Activated T-helper 1 cell treated with anti-CD3 and anti-CD28 coated beads, Interleukin-12 subunit alpha, Interleukin-12 subunit beta, Interleukin-2, Interleukin-4 antibody, amounts not matched to agents 30 ng/mL and 10 ng/mL and 1 ng/mL, durations not matched to agents 14 hours and 24 hours and 36 hours (primary cell): ENCODE data around the gene DDX39B. TPM values are rescaled to one million over a fixed set of nuclear protein-coding genes. Genes with fewer than 3 reads are reported as not detected.
"Not testable (repeated sequence)": the region's sequence is repeated elsewhere in the genome, so short reads cannot be mapped to it uniquely, and the experiment has no call there.

Experiments
- DNase-seq: peaks from one replicate; pipeline ENCODE4 v3.0.0; 2021; ENCODE audit warnings: low spot score
- H3K27ac Mint-ChIP-seq: one replicate; pipeline ENCODE4 v1.8.0; 2021; ENCODE audit warnings: mild to moderate bottlenecking, mixed read lengths
- H3K27me3 Mint-ChIP-seq: one replicate; pipeline ENCODE4 v1.8.0; 2022; ENCODE audit warnings: mild to moderate bottlenecking, moderate library complexity, mixed read lengths; ENCODE audit not compliant: insufficient read depth
- H3K36me3 Mint-ChIP-seq: one replicate; pipeline ENCODE4 v1.8.0; 2021; ENCODE audit warnings: low read depth, mixed read lengths
- H3K4me1 Mint-ChIP-seq: one replicate; pipeline ENCODE4 v1.8.0; 2021; ENCODE audit warnings: low read depth, mixed read lengths
- H3K4me3 Mint-ChIP-seq: one replicate; pipeline ENCODE4 v1.8.0; 2021; ENCODE audit warnings: mild to moderate bottlenecking, moderate library complexity, mixed read lengths
- H3K9me3 Mint-ChIP-seq: one replicate; pipeline ENCODE4 v1.8.0; 2021; ENCODE audit warnings: mixed read lengths
- intact Hi-C: fragments of 100-400 bp; cut with micrococcal nuclease; formaldehyde crosslinking; loops from one replicate; pipeline ENCODE4 v1.15.1; 2024
- total RNA-seq: library from RNA; stranded (reverse); gene quantifications from 2 replicates; pipeline ENCODE4 v1.2.3, GENCODE V29; 2022

DDX39B gene
- total RNA-seq, 1 donor from 2014 or later, result 628 TPM

DNA sequence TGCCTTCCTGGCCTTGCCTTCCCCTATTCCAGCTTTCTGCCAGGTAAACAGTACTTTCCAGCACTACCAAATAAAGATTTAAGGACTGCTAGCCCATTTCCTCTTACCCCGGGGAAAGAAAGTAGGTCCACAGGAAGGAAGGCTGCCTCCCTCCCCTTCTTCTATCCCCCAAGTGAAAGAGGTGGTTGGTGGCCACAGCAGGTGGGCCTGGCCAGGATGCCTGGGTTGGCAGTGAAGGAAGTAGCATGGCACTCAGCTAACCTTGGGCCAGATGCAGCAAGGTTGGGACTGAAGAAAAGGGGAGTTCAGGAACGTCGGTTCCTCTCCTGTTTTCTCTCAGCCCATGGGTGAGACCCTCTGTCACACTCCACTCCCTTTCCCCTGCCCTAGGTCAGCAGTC lies 14.5 kb upstream of the DDX39B start:
- H3K27ac Mint-ChIP-seq, result no peak overlapping the region

DNA sequence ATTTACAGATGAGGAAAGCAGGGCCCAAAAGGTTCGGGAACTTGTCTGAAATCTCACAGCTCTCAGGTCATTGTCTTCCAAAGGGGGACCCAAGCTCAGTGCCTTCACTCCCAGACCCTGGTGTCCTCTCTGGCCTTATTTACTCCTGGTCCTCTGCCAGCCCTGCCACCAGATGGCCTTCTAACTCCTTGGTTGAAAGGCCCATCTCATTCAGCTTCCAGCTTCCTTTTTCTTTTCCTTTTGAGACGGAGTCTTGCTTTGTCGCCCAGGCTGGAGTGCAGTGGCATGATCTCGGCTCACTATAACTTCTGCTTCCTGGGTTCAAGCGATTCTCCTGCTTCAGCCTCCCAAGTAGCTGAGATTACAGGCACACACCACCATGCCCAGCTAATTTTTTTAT lies 9.6 kb upstream of the DDX39B start:
- Mint-ChIP-seq H3K36me3 (peaks cover 13% of the 10 kb centered on the region), H3K4me1 (peaks cover 42% of the 10 kb centered on the region), H3K27ac (peak overlapping the region; percentile 71), H3K4me3 (peak overlapping the region; percentile 60)
- not testable (repeated sequence) for H3K27me3 Mint-ChIP-seq, H3K9me3 Mint-ChIP-seq
- peak; percentile 49 for DNase-seq
- intact Hi-C loops, result loop anchor here (1.0 kb wide), 2 partner anchors 30 to 47 kb away; no protein-coding TSS in a partner anchor

More for the DNA sequence above, 14.5 kb upstream of the DDX39B start:
- intact Hi-C loops, result no loop called here
- Mint-ChIP-seq H3K27me3 (no peaks in the 10 kb centered on the region), H3K4me1 (peaks cover 61% of the 10 kb centered on the region), H3K36me3 (peaks cover 37% of the 10 kb centered on the region), H3K9me3 (no peaks in the 10 kb centered on the region), H3K4me3 (peak overlapping the region; percentile 7)
- no peak for DNase-seq

DNA sequence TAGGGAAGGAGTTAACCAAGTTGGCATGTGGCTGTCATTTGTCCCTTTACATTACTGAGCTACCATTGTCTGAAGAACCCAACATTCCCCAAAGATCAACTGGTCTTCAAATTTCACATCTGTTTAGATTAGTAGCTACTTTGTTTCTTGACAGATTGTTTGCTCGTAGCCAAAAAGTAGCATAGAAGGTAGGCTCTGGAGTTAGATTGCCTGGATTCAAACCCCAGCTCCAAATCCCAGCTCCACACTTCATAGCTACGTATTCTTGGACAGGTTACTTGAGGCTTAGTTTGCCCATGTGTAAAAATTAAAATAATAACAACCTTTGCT lies 6.7 kb upstream of the DDX39B start:
- H3K27ac Mint-ChIP-seq, result no peak overlapping the region
- H3K9me3 Mint-ChIP-seq, result no peaks in the 10 kb centered on the region
- peaks cover 10% of the 10 kb centered on the region for H3K36me3 Mint-ChIP-seq
- H3K4me1 Mint-ChIP-seq, result peaks cover 40% of the 10 kb centered on the region
- DNase-seq, result no peak
- intact Hi-C loops, result loop anchor here (10.0 kb wide), 1 partner anchor 406 kb away; the partner anchor contains the start of genes NELFE and SKIC2
- H3K4me3 Mint-ChIP-seq, result peak overlapping the region; percentile 87
- peaks cover 3% of the 10 kb centered on the region for H3K27me3 Mint-ChIP-seq

DNA sequence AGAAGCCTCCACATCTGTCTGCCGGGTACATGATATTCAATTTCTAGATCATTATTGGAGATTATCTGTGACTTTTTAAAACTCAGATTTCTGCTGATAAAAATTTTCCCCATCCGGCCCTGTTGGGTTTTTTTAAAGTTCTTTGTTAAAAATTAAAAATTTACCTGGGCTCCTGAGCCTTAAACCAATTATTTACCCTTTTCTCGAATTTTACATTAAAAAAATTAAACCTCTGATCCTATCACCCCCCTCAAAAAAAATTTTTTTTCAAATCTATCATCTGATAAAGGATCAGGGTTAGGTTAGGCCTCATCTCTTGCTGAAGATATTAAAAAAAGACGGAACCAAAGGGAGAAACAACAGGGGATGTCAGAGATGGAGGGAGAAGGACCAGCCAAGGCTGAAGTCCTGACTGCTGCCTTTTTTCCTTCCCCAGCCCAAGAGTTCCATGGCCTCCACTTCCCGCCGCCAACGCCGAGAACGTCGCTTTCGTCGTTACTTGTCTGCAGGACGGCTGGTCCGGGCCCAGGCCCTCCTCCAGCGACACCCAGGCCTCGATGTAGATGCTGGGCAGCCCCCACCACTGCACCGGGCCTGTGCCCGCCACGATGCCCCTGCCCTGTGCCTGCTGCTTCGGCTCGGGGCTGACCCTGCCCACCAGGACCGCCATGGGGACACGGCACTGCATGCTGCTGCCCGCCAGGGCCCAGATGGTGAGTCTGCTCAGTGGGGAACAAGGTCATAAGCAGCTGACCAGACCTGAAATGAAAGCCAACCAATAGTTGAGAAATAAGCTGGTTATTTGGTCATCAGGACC lies 6.1 kb upstream of the DDX39B start:
- Mint-ChIP-seq H3K27me3 (peaks cover 3% of the 10 kb centered on the region), H3K36me3 (peaks cover 8% of the 10 kb centered on the region), H3K9me3 (no peaks in the 10 kb centered on the region), H3K4me3 (peak overlapping the region; percentile 87), H3K27ac (peak overlapping the region; percentile 82), H3K4me1 (peaks cover 40% of the 10 kb centered on the region)
- intact Hi-C loops, result loop anchor here (1.0 to 10.0 kb wide), 11 partner anchors 10 to 647 kb away; partner anchors contain the start of genes ABHD16A, BAG6, EHMT2 and NELFE
- no peak for DNase-seq

DNA sequence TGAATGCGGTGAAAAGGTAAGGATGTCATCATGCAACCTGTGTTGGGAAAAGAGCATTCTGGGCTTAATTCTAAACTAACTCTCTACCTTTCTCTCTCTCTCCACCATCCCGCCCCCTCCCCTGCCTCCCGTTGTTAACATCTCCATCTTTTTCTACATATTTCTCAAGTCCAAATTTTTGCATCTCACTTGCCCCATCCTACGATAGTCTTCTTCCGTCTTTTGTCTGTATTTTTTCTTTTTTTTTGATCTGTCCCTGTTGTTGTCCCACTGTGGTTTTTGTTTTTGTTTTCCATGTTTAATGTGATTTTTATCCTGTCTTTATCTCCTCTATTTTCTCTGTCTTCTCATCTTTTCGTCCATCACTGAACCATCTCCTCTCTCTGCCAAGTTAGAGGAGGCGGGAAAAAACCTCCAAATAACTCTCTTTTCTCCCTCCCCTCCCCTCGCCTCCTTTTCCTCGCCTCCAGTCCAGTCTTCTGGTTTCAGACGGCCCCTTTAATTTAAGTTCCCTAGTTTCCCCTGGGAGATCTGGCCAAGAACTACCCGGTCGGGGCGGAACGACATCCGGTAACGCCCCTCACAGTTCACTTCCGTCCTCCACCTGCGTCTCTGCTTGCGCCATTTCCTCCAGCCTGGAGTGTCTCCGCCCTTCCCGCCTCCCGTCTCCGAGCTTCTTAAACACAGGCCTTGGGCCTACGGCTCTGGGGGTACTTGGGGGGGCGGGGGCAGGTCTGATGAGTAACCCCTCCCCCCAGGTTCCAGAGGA lies 5.3 kb upstream of the DDX39B start, which contains the start of gene NFKBIL1:
TSS of gene NFKBIL1 (plus strand) at position 651 of the 769 bp plus-strand sequence. CDS start at position 738, 87 bp downstream.
- peak within 1 kb of the TSS; percentile 82 for H3K27ac Mint-ChIP-seq
- intact Hi-C loops, result loop anchor here (1.0 to 10.0 kb wide), 13 partner anchors 11 to 648 kb away; partner anchors contain the start of genes ABHD16A, BAG6, EHMT2 and NELFE
- H3K9me3 Mint-ChIP-seq, result no peaks in the 10 kb centered on the region
- peak within 1 kb of the TSS; percentile 87 for H3K4me3 Mint-ChIP-seq
- DNase-seq, result peak; percentile 88
- peaks cover 3% of the 10 kb centered on the region for H3K27me3 Mint-ChIP-seq
- H3K4me1 Mint-ChIP-seq, result peaks cover 36% of the 10 kb centered on the region
- H3K36me3 Mint-ChIP-seq, result peaks cover 8% of the 10 kb centered on the region

DNA sequence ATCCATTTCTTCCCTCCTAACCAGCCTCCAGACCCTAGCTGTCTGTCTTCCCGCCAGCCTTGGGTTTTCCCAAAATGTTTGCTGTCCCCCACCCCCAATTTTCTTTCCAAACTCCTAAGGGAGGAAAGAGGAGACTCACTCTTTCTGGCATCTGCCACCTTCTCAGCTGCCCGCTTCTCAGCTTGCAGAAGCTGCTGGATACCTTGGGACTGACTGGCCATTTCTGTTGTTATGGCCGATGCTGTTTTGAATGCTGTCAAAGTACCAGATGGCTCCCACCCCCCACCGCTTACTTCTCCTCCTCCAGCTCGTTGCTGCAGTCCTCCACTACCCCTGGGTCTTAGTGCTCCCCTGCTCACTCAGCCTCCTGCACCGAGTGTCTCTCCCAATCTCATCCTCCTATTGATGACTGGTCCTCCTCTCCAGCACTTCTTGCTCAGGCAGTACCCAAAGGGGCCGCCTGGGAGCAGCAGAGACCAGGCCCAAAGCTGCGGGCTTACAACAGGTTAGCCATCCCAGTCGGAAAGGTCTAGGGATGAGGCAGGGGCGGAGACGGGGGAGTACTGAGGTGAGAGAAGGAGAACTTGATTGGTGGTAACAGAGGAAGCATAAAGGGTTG lies 4.6 kb upstream of the DDX39B start, which contains the start of gene ATP6V1G2:
TSS of gene ATP6V1G2 (minus strand) at position 270 of the 619 bp plus-strand sequence. CDS start at position 221, 49 bp downstream.
- Mint-ChIP-seq H3K4me1 (peaks cover 32% of the 10 kb centered on the region), H3K36me3 (peaks cover 7% of the 10 kb centered on the region), H3K9me3 (no peaks in the 10 kb centered on the region), H3K4me3 (peak within 1 kb of the TSS; percentile 87), H3K27ac (peak within 1 kb of the TSS; percentile 82), H3K27me3 (peaks cover 3% of the 10 kb centered on the region)
- DNase-seq, result peak; percentile 87
- intact Hi-C loops, result loop anchor here (1.0 to 10.0 kb wide), 5 partner anchors 52 to 408 kb away; partner anchors contain the start of genes EHMT2, NELFE and SKIC2

DNA sequence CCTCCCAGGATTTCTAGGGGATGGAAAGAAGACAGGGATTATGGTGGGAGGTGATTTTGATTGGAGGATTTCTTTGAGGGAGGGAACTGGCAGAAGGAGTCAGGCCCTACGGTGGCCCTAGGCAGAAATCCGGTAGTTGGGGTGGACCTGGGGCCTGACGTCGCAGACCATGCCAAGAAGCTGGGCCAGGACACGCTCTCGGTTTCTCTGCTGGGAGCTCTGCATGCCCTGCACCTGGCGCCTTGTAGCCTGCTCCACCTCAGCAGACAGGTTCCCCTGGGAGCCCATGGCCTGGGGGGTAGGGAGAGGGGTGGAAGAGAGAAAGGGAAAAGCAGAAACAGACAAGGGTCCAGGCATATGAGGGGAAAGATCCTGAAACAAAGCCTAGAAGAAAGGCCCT lies 3.5 kb upstream of the DDX39B start:
- intact Hi-C loops, result loop anchor here (10.0 kb wide), 1 partner anchor 410 kb away; the partner anchor contains the start of genes NELFE and SKIC2
- Mint-ChIP-seq H3K4me3 (no peak overlapping the region), H3K27me3 (peaks cover 3% of the 10 kb centered on the region), H3K36me3 (peaks cover 13% of the 10 kb centered on the region), H3K27ac (no peak overlapping the region), H3K9me3 (no peaks in the 10 kb centered on the region), H3K4me1 (peaks cover 33% of the 10 kb centered on the region)
- DNase-seq, result no peak

DNA sequence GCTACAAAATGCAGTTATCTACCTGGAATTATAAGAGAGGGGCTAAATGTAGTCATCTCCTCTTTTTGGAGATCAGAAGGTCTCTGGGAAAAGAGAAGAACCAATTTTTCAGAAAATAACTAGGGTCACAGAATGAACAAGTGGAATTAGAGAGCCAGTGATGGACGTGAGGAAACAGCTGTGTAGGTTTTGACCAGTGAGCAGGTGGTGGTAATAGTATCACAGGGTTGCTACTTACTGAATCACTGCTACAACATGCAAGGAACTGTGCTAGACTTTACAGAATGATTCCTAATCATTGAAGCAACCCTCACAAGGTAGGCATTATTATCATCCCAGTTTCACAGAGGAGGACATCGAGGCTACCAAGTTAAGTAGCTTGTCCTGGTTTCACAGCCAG lies 2.9 kb upstream of the DDX39B start:
- H3K9me3 Mint-ChIP-seq, result no peaks in the 10 kb centered on the region
- peaks cover 39% of the 10 kb centered on the region for H3K4me1 Mint-ChIP-seq
- no peak overlapping the region for H3K4me3 Mint-ChIP-seq
- H3K27me3 Mint-ChIP-seq, result peaks cover 3% of the 10 kb centered on the region
- no peak overlapping the region for H3K27ac Mint-ChIP-seq
- DNase-seq, result no peak
- intact Hi-C loops, result loop anchor here (5.0 to 10.0 kb wide), 2 partner anchors 387 to 410 kb away; partner anchors contain the start of genes CCHCR1, NELFE, SKIC2 and TCF19
- H3K36me3 Mint-ChIP-seq, result peaks cover 16% of the 10 kb centered on the region

DNA sequence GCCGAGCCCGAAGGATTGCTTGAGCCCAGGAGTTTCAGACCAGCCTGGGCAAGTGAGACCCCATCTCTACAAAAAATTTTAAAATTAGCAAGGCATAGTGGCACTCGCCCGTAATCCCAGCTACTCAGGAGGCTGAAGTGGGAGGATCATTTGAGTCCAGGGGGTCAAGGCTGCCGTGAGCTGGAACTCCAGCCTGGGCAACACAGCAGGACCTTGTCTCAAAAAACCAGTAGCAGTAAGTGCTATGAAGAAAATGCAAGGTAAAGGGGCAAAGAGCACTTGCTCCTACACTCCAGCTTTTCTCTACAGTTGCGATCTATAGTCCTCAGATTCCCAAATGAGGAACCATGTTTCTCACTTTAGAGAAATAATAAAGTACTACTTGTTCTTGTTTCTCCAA lies 1.8 kb upstream of the DDX39B start:
- intact Hi-C loops, result loop anchor here (5.0 to 10.0 kb wide), 2 partner anchors 386 to 411 kb away; partner anchors contain the start of genes CCHCR1, NELFE, SKIC2 and TCF19
- H3K4me1 Mint-ChIP-seq, result peaks cover 43% of the 10 kb centered on the region
- peaks cover 3% of the 10 kb centered on the region for H3K27me3 Mint-ChIP-seq
- H3K4me3 Mint-ChIP-seq, result no peak overlapping the region
- H3K27ac Mint-ChIP-seq, result no peak overlapping the region
- DNase-seq, result no peak
- H3K9me3 Mint-ChIP-seq, result no peaks in the 10 kb centered on the region
- H3K36me3 Mint-ChIP-seq, result peaks cover 27% of the 10 kb centered on the region

DNA sequence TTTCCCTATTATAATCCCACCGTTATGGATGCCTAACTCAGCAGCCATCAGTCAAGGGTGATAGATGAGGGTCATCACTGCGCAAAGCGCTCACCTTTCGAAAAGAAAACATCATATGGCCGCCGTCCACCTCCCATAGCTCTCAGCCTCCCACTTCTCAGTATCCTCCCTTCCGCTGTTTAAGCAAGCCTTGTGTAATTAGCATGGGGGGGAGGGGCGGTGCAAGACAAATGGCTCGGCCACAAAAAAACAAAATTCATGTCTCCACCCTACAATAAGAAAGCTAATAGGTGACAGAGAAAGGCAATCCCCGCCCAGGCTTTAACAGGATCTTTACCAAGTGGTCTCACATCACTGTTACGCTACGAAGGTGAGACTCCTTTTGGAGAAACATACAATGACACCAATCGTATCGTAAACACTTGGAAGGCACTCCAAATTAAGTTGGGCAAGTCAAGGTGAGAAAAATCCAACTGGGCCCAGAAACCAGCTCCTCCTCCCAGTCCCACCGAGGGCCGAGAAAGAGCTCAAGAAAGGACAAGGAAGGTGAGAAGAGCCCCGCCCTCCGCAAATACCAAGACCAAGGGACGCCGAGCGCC lies 645 bp downstream of the DDX39B start:
- Mint-ChIP-seq H3K36me3 (peaks cover 43% of the 10 kb centered on the region), H3K9me3 (no peaks in the 10 kb centered on the region), H3K4me1 (peaks cover 41% of the 10 kb centered on the region), H3K27me3 (peaks cover 3% of the 10 kb centered on the region), H3K27ac (peak overlapping the region; percentile 97), H3K4me3 (peak overlapping the region; percentile 100)
- DNase-seq, result peak; percentile 54
- intact Hi-C loops, result loop anchor here (1.0 to 10.0 kb wide), 4 partner anchors 47 to 414 kb away; partner anchors contain the start of genes CCHCR1, NELFE, SKIC2 and TCF19

DNA sequence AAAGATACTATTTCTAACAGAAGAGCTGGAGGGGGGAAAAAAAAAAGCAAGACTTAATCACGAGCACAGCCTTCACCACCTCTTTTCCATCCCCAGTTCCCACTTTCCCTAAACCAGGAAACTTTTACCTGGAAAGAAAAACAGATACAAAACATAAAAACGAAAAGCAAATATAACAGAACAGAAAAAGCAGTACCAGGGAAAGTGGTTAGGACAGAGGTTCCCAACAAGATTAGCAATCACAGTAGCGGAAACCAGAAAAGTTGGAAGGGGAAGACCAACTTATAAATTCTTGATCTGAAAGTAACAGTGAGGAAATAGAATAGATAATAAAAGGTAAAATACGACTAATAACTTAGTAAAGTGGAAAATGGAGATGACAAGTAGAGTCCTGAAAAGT lies 1.2 kb downstream of the DDX39B start:
- peak overlapping the region; percentile 100 for H3K4me3 Mint-ChIP-seq

More for the DNA sequence above, 1.2 kb downstream of the DDX39B start:
- Mint-ChIP-seq H3K27ac (peak overlapping the region; percentile 97), H3K27me3 (peaks cover 2% of the 10 kb centered on the region), H3K9me3 (no peaks in the 10 kb centered on the region), H3K36me3 (peaks cover 48% of the 10 kb centered on the region), H3K4me1 (peaks cover 41% of the 10 kb centered on the region)
- intact Hi-C loops, result loop anchor here (1.0 to 10.0 kb wide), 4 partner anchors 46 to 414 kb away; partner anchors contain the start of genes CCHCR1, NELFE, SKIC2 and TCF19
- no peak for DNase-seq
